ENCODE results near the gene DGCR2.

DNA sequence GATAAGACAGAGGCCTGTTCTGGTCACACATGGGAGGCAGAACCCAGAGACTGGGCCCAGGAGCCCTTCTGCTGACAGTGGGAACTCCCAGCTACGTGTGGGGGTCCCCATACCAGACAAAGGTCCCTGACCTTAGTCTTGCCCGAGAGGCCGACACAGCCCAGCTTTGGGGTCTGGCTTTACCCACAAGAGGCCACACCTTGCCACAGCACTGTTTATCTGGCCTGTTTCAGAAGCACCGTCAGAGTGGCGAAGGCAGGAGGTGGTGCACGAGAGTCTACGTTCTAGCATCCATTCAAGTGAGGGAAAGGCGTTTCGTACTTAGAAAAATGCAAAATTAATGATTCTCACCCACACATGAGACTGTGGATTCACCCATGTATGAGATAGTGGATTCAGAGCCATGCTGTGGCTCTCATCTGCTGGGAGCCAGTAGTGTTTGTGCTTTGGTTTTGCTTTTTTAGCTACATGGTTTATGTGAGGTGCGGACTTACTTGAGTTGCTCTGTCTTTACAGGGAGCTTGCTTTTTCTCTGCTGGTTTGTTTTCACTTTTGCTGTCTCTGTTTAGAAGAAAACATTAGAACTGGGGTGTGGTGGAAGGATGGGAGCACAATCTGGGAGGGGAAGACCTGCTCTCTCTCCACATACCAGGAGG is 129.5 kb downstream of the DGCR2 start:
- TF ChIP-seq SP1 (IDR thresholded peaks at IDR 0.05) (no peak), TARDBP (IDR thresholded peaks at IDR 0.05) (no peak), ZNF384 (IDR thresholded peaks at IDR 0.05) (no peak), FOXM1 (IDR thresholded peaks at IDR 0.05; ENCODE audit: borderline replicate concordance) (no peak), FOXA1 (IDR thresholded peaks at IDR 0.05) (no peak), BHLHE40 (IDR thresholded peaks at IDR 0.05; ENCODE audit: borderline replicate concordance) (no peak), ELF4 (IDR thresholded peaks at IDR 0.05) (no peak), FOXK2 (IDR thresholded peaks at IDR 0.05) (no peak)
- TF ChIP-seq, protein P1, sequence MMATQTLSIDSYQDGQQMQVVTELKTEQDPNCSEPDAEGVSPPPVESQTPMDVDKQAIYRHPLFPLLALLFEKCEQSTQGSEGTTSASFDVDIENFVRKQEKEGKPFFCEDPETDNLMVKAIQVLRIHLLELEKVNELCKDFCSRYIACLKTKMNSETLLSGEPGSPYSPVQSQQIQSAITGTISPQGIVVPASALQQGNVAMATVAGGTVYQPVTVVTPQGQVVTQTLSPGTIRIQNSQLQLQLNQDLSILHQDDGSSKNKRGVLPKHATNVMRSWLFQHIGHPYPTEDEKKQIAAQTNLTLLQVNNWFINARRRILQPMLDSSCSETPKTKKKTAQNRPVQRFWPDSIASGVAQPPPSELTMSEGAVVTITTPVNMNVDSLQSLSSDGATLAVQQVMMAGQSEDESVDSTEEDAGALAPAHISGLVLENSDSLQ (IDR thresholded peaks at IDR 0.05), result no peak

All from HEK293T (cell line).